GM21619 (cell line): ENCODE data around the gene CFAP251.

Experiments used
- ATAC-seq: cut with Tn5 transposase; IDR thresholded peaks from one replicate; pipeline ENCODE4 v1.9.1; 2021; ENCODE audit not compliant: unreplicated experiment

CFAP251 gene

DNA sequence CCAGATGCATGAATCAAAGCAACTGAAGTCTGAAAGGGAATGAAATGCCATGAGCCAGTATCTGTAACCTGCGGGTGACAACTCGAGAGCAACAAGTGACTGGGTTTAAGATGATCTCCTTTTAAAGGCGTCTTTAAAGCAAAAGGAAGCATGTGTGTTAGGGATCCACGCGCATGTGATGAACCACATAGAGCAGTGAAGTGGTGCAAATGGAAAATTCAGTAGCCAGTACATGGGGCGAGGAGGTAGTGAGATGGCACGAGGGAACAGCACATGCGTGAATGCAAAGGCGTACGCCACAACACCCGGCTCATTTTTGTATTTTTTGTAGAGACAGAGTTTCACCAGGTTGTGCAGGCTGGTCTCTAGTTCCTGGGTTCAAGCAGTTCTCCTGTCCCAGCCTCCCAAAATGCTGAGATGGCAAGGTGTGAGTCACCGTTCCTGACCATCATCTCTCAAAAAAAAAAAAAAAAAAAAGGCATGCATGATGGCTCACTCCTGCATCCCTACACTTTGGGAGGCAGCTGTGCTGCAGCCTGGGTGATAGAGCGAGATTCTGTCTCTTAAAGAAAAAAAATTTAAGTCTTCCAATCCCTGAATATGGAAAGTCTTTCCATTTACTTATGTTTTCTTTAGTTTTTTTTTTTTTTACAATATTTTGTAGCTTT lies 78.7 kb downstream of the CFAP251 start:
- ATAC-seq = no peak

GRCh38 chr12:122001466-122002209 lies 83.2 kb downstream of the CFAP251 start:
- no peak for ATAC-seq

DNA sequence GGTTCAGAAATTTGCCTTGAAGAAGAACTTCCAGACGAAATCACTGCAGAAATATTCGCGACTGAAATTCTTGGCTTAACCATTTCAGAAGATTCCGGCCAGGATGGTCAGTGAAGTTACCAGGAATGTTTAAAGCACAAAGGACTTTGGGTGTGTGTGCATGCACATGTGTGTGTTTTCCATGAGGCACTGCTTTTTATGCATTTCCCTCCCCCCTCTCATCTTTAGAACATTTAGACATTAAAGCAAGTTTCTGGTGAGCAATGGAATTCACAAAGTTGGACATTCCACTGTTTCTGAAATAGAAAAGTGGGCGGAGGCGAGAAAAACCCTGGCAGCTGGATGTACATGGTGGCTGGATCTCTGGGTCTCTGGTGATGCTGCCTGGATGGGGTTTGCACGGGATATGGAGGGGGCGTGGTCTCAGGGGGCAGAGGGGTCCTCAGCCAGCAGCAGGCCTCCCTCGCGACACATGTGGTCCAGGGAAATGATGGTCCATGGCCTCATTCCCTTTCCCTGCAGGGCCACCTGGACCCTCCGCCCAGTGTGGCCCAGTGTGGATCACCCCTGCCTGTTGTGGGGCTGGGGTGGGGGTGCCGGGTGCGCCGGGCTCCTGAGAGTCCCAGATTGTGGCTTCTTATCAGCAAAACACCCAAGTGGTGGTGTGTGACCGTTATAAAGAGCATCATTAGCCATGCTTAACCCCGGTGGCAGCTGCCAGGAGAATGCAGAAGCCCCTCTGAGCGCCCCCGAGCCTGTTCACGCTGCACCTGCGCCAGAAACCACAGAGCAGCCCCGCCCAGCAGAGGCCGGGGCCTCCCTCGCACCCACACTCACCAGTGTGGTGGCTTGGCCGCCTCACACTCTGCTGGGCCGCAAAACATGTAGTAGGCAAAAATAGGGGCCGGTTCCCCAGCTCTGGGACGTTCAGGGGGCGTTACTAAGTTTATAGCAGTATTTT lies 85.5 kb downstream of the CFAP251 start:
- no peak for ATAC-seq

DNA sequence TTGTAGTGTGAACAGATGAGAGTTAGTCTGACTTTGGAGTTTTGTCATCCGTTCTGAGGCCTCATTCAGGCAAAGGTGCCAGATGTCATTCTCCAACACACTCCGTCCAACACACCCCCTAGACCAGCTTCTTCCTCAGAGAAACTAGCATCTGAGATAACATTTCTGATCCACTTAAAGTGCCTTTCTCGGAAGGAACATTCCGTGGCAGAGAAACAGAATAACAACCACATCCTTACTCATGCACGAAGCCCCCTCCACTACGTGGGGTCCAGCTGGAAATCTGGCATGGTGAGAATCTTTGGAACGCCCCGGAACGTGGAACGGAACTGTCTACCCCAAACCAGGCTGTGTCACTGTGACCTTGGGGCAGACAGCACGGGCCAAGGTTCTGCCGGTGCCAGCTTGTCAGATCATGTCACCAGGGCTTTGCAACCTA lies 86.3 kb downstream of the CFAP251 start:
- ATAC-seq = no peak

GRCh38 chr12:122005252-122005776 lies 86.9 kb downstream of the CFAP251 start:
- ATAC-seq = no peak

DNA sequence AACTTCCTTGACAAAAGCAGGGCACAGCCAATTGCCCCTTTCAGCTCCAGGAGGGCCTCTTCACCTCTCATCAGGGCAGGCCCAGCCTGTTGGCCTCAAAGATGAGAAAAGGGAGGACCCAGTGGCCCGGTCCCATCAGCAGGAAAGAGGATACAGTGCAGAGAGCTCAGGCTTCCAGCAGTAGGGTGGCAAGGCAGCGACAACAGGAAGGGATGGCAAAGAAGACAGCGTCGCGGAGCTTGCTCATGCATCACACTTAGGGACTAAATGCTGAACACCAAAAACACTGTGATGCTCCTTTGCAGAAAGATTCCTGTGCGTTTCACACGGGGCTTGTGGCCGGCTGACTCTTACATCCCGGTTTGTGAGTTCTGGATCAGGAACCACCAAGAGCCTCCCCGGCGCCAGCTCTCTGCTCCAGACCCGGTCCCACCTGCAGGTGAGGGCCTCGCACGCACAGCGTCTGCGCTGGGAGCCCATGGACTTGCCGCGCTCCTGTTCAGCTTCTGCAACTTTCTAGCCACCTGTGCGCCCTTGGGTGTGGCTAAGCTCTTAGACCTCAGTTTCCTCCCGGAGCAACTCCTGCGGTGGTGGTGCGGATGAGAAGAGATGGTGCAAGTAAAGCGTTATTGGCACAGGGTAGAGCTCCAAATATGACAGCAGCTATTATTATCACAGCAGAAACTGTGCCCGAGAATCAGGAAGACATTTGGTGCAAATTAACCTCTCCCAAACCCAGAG lies 88.0 kb downstream of the CFAP251 start:
- ATAC-seq = no peak

DNA sequence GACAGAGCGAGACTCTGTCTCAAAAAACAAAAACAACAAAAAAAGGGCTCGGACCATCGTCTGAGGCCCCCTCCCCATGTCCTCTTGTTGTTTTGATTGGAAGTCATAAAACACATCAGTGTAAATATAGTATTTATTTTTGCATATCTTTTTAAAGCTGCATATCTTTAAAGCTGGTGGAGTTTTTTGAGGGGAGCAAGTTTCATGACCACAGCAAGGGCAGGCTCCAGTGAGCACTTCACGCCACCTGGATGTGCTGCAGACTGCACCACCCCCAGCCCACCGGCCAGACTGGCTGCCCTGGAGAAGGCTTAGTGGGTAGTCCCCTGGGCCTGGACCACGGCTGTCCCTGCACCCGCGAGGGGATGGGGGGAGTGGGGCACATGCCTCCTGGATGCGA lies 91.3 kb downstream of the CFAP251 start:
- no peak for ATAC-seq

DNA sequence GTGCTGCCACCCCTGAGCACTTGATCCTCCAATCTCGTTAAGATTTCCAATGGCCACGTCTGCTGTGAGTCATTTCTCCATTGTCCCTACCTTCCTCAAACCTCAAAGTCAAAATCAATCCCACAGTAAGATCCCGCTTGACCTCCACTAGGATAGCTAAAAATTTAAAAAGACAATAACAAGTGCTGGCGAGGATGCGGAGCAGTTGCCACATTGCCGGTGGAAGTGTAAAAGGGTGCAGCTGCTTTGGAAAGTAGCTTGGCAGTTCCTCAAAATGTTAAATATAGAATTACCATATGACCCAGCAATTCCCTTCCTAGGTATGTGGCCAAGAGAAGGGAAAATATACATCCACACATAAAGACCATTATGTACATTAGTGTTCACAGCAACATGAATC lies 93.8 kb downstream of the CFAP251 start:
- no peak for ATAC-seq

- ATAC-seq = no peak
These were observed 94.7 kb downstream of the CFAP251 start for GRCh38 chr12:122013136-122013535.

DNA sequence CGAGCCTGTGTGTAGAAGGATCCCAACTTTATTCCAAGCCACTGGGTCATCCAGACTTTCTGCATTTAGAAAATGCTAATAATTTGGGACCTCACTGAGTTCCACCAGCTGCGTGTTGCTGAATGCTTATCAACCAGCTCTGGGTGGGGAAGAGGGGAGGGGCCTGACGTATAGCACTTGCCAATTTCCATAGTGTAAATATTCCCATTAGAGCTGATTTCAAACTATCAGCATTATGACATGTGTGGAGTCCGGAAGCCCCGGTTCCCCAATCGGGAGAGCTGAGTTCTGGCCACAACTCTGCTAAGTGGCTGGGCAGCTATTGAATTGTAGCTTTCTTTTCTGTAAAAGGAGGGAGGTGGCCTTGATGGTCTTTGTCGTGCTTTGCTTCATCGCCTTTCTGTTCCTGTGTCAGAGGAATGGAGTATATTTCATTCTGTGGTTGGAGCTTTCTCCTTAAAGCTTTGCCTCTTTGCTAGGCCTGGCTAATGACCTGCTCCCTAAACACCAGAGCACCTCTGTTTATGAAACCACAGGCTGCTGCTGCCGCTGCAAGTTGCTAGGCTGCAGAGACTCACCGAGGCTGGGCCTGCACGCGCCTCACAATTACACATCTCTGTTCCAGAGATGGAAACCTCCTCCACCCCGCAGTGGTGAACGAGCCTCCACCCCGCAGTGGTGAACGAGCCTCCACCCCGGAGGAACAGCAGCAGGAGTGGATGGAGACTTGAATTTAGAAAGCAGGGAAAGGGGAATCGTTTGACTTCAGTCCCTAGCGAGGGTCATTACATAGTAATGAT lies 95.6 kb downstream of the CFAP251 start:
- ATAC-seq = no peak

DNA sequence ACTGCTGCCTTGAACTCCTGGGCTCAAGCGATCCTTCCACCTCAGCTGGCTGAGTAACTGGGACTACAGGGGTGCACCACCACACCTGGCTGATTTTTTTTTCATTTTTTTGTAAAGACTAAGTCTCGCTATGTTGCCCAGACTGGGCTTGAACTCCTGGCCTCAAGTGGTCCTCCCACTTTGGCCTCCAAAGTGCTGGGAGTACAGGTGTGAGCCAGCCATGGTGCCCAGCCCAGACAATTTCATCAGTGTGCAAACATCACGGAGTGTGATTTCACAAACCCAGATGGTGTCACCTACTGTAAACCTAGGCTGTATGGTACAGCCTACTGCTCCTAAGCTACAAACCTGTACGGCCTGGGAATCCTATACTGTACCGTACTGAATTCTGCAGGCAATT lies 96.4 kb downstream of the CFAP251 start:
- ATAC-seq = no peak

GRCh38 chr12:122018457-122018856 lies 100.1 kb downstream of the CFAP251 start:
- no peak for ATAC-seq

- no peak for ATAC-seq
These were observed 100.5 kb downstream of the CFAP251 start for GRCh38 chr12:122018937-122019336.

DNA sequence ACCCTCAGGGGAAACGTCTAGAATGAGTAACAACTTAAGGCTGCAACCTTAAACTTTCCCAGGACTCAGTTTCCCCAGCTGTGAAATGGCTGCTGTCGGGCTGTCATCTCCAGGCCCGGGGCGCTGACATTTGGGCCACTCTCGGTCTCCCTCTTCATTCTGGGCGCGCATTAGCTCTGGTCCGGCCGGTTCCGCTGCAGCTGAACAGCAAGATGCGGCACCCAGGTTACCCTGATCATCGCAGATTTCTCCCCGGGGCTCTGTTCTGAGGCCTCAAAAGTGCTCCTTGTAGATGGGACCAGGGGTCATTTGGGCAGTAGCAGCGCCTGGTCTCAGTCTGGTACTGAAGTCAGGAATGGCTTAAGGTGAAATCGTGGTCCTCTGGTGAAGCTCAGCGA lies 102.4 kb downstream of the CFAP251 start:
- no peak for ATAC-seq

GRCh38 chr12:122021193-122021821 lies 102.9 kb downstream of the CFAP251 start:
- ATAC-seq = no peak

DNA sequence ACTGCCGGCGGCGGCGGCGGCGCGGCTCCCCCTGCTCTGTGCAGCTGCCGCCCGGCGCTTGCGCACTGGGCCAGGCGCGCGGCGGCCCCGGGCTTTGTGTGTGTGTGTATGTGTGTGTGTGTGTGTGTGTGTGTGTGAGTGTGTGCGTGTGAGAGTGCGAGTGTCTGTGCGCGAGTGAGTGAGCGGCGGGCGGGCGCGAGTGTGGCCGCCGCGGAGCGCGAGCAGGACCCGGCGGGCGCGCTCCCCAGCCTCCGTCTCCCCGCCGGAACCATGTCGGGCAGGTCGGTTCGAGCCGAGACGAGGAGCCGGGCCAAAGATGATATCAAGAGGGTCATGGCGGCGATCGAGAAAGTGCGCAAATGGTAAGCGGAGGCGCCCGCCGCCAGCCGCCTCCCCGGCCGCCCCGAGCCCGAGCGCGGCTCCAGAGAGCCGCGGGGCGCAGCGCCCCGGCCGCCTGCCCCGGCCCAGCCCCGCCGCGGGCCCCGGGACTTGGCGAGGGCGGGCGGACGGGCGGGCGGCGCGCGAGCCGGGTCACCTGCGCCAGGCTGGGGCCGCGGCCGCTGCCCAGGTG lies 103.5 kb downstream of the CFAP251 start, which contains the start of gene BCL7A:
TSS of gene BCL7A (plus strand) at position 63 of the 571 bp plus-strand sequence. CDS start at position 271, 208 bp downstream.
- no peak for ATAC-seq

DNA sequence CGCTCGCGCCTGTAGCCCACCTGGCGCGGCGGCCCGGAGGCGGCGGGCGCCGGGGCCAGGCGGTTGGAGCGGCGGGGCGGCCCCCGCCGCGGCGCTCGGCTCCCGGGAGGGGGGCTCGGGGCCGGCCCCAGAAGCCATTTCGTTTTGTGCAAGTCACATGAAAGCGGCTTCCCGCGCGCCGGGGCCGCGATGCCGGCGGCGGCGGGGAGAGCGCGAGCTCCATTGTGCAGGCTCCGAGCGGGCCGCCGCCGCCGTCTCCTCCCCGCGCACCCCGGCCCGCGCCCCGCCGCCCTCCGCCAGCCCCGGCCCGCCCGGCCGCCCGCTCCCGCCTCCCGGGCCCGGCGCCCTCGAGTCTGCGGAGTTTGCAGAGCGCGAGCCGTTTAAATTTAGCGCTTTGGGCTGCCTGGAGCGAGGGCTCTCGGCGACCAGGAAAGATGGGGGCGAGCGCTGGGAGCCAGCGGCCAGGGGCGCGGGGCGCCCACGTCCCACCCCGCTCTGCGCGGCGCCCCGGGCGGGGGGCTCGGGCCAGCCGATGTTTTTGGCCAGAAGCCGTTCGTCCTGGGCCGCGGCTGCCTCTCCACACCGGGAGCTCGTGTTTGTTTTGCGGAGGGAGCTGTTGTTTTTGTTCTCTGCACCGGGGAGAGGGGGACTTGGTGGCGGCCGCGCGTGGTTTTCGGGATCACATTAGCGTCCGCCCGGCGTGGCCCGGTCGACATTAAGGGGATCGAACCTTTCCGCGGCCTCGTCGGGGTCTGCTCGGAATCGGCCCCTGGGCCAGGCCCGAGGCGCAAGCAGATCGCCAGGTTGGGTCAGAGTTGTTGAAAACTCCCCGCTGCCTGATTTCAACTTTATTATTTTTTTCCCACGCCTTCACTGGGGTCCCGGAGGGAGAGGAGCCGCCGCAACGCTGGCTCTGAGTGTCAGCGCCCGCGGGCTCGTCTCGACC lies 104.3 kb downstream of the CFAP251 start:
- no peak for ATAC-seq
